Hematopoietic multipotent progenitor cell treated with erythropoietin and hydrocortisone succinate and interleukin-3 and kit ligand, for 4 days (in vitro differentiated cells): ENCODE results near the gene SLC28A1.
A peak's percentile ranks its signal among the peaks of the same experiment; 100 is the strongest.

ENCODE experiments used
- DNase-seq: peaks from one replicate; pipeline ENCODE4 v3.0.0-alpha.2; 2015

The SLC28A1 gene

GRCh38 chr15:84886211-84886983 is 1.9 kb downstream of the SLC28A1 start:
- no peak for DNase-seq

DNA sequence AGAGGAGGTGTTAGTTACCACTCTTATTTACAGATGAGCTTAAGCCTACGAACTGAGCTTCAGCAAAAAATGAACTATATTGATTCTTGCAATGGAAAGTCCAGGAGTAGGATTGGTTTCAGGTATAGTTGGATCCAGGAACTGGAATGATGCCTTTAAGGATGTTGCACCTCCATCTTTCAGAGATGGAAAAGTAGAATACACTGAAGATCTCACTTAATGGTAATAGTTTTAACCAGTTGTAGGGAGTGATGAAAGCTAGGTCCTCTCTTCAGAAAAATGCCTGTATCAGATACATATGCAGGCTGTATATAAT is 2.5 kb downstream of the SLC28A1 start:
- DNase-seq, result no peak

- DNase-seq, result no peak
Measured at GRCh38 chr15:84887938-84888337, 3.5 kb downstream of the SLC28A1 start.

- DNase-seq, result no peak
Measured at GRCh38 chr15:84888639-84889038, 4.2 kb downstream of the SLC28A1 start.

- no peak for DNase-seq
Measured at GRCh38 chr15:84889313-84889990, 5.0 kb downstream of the SLC28A1 start.

DNA sequence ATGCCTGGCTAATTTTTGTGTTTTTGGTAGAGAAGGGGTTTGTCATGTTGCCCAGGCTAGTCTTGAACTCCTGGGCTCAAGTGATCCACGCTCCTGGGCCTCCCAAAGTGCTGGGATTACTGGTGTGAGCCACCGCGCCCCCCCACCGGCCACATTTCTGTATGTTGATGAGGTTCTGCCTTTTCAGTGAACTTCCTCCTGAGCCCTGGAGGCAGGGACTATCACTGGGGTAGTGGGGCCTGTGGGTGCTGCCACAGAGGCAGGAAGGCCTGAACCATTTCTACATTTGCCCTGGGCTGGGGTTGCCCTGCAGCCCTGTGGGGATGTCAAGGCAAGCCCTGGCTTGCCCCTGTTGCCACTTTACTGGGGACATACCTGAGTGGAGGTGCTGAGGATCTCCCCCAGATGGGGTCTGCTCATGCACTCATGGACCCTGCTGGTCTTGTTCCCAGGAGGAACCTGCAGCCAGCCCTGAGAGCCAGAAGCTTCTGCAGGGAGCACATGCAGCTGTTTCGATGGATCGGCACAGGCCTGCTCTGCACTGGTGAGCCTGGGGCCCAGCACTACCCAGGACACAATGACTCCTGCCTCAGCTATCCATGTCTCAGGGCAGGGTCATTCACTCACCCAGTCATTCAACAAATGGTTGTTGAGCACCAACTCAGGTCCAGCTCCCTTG is 5.7 kb downstream of the SLC28A1 start:
- peak; percentile 8 for DNase-seq

DNA sequence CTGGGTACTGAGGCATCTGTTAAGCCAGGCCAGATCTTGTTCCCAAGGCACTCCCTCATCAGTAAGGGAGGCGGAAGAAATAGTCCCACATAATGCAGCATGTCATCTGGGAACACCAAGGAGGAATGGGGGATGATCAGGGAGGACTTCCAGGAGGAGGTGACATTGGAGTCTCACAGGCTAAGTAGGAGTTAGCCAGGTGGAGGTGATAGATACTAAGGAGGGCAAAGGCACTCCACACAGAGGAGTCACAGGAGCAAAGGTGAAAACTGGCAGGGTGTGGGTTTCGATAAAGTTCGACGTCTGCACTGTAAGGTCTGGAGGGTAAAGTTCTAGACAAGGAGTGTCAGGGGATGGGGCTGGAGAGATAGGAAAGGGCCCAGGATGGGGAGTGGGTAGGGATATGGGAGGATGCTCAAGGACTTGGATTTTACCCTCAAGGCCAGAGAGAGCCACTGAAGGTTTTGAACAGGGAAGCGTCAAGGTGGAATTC is 6.3 kb downstream of the SLC28A1 start:
- no peak for DNase-seq

DNA sequence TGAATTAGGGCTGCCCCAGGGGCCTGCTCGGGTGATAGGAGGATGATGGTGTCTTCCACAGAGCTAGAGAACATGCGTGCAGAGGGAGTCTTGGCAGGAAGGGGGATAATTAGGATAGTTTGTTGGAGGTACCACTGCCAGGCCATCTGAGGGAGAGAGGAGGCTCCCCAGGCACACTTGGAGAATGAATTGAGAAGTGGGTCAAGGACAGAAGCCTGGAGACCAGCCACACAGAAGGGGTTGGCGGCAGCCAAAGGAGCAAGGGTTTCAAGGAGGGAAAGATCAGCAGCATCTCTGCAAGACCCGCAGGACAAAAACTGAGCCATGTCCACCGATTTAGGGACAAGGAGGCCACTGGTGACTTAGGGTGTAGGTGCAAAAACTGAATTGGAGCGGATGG is 6.9 kb downstream of the SLC28A1 start:
- DNase-seq, result no peak

GRCh38 chr15:84892786-84893307 is 8.4 kb downstream of the SLC28A1 start:
- no peak for DNase-seq

- no peak for DNase-seq
Measured at GRCh38 chr15:84893607-84894006, 9.1 kb downstream of the SLC28A1 start.

DNA sequence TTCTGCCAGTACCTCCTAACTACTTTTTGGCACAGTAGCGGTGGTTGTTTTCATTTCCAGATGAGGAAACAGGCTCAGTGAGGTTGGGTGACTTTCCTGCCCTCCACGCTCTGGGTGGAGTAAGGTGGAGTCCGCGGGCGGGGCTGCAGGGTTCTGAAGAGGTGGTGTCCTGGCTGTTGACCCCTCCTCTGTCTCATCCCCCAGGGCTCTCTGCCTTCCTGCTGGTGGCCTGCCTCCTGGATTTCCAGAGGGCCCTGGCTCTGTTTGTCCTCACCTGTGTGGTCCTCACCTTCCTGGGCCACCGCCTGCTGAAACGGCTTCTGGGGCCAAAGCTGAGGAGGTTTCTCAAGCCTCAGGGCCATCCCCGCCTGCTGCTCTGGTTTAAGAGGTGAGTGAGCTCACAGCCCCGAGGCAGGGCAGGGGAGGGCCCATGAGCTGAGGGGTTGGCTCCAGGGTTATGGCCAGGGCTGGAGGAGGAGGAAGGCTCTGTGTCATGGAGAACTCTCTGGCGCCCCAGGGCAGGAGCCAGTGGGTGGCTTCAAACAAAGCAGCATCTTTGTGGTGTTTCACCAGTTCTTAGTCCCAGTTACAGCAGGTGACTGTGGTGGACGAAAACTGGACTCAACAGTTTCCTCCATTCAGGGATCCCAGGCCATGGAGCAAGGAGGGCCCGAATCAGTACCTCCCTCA is 10.4 kb downstream of the SLC28A1 start:
- DNase-seq, result no peak

- no peak for DNase-seq
Measured at GRCh38 chr15:84898761-84899160, 14.3 kb downstream of the SLC28A1 start.

DNA sequence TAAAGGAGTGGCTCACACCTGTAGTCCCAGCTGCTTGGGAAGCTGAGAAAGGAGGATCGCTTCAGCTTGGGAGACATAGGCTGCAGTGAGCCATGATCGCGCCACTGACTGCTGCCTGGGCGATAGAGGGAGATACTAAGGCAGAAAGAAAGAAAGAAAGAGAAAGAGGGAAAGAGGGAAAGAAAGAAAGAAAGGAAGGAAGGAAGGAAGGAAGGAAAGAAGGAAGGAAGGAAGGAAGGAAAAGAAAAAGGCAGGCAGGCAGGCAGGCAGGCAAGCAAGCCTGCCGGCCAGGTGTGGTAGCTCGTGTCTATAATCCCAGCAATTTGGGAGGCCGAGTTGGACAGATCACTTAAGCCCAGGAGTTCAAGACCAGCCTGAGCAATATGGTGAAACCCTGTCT is 15.3 kb downstream of the SLC28A1 start:
- DNase-seq, result no peak

GRCh38 chr15:84901540-84901939 is 17.1 kb downstream of the SLC28A1 start:
- no peak for DNase-seq

GRCh38 chr15:84903751-84904150 is 19.3 kb downstream of the SLC28A1 start:
- no peak for DNase-seq

DNA sequence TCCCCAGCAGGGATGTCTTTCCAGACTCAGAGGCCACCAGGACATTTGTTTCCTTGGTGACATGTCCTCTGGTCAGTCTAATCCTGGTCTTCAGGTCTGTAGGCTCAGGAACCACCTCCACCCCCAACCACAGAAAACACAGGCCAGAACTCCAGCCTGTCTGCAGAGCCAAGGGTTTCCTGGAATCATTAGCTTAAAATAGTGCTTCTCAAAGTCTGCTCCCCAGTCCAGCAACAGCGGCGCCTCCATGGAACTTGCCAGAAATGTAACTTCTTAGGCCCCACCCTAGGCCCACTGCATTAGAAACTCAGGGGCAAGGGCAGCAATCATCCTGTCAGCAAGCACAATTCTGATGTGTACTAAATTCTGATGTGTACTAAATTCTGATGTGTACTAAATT is 20.0 kb downstream of the SLC28A1 start:
- no peak for DNase-seq

DNA sequence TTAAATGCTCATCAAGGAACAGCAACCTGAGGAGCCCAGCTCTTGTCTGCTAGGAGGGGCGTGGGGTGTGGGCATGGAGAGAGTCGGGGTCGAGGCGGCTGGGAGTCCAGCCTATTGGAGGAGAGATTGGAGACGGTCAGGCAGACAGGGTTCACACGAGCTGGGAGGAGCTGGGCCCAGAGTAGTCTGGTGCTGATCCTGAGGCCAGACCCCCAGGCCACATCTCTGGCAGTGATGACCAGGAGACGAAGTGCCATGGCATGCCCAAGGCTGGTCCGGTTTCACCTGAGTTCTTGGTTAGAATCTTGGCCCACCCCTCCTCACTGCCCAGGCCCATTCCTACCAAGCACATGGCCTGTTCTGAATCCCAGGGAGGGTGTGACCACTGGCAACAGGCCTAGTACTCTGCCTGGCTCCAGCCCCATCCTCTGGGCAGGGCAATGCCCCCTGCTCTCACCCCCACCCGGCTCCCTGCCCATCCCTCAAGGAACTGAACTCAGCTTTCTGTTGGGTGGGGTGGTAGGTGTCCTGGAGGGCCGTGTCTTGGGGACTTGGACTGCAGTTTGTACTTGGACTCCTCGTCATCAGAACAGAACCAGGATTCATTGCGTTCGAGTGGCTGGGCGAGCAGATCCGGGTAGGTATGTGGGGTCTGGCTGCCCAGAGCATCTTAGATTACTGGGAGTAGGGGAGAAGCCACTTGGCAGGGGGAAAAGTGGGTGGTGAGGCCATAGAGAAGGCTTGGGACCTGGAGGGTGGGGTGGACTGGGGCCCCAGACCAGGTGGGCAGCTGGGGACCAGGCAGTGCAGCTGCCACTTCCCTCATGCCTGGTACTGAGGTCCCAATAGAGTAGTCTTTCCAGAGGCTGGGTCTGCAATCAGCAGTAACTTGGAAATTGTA is 20.8 kb downstream of the SLC28A1 start:
- DNase-seq, result no peak

GRCh38 chr15:84907731-84908130 is 23.3 kb downstream of the SLC28A1 start:
- no peak for DNase-seq

DNA sequence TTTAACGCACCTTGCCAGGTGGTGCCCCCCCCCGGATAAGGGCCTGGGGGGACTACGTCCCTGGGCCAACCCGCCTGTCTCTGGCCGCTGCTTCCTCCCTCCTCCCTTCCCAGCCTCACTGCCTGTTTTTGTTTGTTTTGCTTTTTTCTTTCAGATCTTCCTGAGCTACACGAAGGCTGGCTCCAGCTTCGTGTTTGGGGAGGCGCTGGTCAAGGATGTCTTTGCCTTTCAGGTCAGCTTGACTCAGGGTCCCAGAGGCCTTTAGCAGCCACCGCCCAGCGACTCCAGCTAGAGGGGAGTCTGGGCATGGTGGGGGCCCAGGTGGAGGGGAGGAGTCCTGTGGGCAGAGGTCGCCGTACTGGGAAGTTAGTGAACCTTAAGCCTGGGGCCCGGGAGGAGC is 24.1 kb downstream of the SLC28A1 start:
- no peak for DNase-seq

DNA sequence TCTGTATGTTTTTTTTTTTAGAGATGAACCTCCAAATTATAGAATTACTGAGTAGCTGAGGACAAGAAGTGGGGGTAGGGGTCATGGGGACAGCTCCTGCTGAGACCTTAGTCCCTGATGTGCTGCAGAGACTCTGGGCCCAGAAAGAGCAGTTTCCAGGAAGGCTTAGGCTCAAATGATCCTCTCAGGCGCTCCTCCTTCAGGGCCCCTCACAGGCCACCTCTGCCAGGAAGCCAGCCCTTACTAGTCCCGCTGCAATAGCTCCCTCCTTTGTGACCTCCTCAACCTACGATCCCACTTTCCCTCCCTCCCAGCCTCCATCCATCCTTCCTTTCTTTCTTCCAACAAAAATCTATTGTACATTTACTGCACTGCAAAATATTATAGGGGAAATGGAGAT is 24.6 kb downstream of the SLC28A1 start:
- no peak for DNase-seq

- no peak for DNase-seq
Measured at GRCh38 chr15:84909782-84910181, 25.3 kb downstream of the SLC28A1 start.
